HepG2 (cell line): ENCODE measurements around the gene SLC1A2. TPM values are rescaled to one million over a fixed set of nuclear protein-coding genes. Genes with fewer than 3 reads are reported as not detected.
A peak's percentile ranks its signal among the peaks of the same experiment; 100 is the strongest.

ENCODE experiments used
- ATF7-NPFF ChIP-seq: sonication (generic); formaldehyde crosslinking; IDR thresholded peaks from 2 replicates; pipeline ENCODE4 v1.8.1; 2023; ENCODE audit warnings: mild to moderate bottlenecking, low read depth, missing genetic modification reagents, moderate library complexity
- CEBPB ChIP-seq: IDR thresholded peaks from 2 replicates; pipeline ENCODE4 v1.6.1; 2011; ENCODE audit warnings: low read depth, low read length, improper control_type of control experiment, borderline replicate concordance
- FLYWCH1 ChIP-seq: sonication (generic); formaldehyde crosslinking; IDR thresholded peaks from 2 replicates; pipeline ENCODE4 v1.8.1; 2023; ENCODE audit warnings: mild to moderate bottlenecking, missing genetic modification reagents
- GATAD1 ChIP-seq: IDR thresholded peaks from 2 replicates; pipeline ENCODE4 v1.6.1; 2016; ENCODE audit warnings: missing genetic modification reagents, missing compliant biosample characterization
- HDAC2 ChIP-seq: sonication (generic); formaldehyde crosslinking; IDR thresholded peaks from 2 replicates; pipeline ENCODE4 v1.4.0; 2020; ENCODE audit warnings: missing genetic modification reagents
- HNF4G ChIP-seq, 2 experiments: sonication (generic) in 1 of 2; formaldehyde crosslinking in 1 of 2; IDR thresholded peaks; 2 replicates each; pipeline versions ENCODE4 v1.4.0 to v1.6.1; 2011 to 2020; ENCODE audit warnings: borderline replicate concordance in 2 of 2, low read depth in 2 of 2, mild to moderate bottlenecking in 2 of 2, low read length in 1 of 2, missing genetic modification reagents in 1 of 2, moderate library complexity in 1 of 2
- HOXA5 ChIP-seq: sonication (generic); formaldehyde crosslinking; IDR thresholded peaks from 2 replicates; pipeline ENCODE4 v1.4.0; 2020; ENCODE audit warnings: missing genetic modification reagents
- IRF2 ChIP-seq: IDR thresholded peaks from 2 replicates; pipeline ENCODE4 v1.6.1; 2018; ENCODE audit warnings: missing genetic modification reagents, missing compliant biosample characterization
- MATR3 ChIP-seq: sonication (generic); formaldehyde crosslinking; IDR thresholded peaks from 2 replicates; pipeline ENCODE4 v1.4.0; 2020; ENCODE audit warnings: missing genetic modification reagents
- MTA1 ChIP-seq: sonication (generic); formaldehyde crosslinking; IDR thresholded peaks from 2 replicates; pipeline ENCODE4 v1.4.0; 2020; ENCODE audit warnings: missing genetic modification reagents, mild to moderate bottlenecking, borderline replicate concordance
- MTF1 ChIP-seq: sonication (generic); formaldehyde crosslinking; IDR thresholded peaks from 2 replicates; pipeline ENCODE4 v1.5.0; 2020; ENCODE audit warnings: missing genetic modification reagents
- MTF2 ChIP-seq: sonication (generic); formaldehyde crosslinking; IDR thresholded peaks from 2 replicates; pipeline ENCODE4 v1.5.0; 2020; ENCODE audit warnings: missing genetic modification reagents, borderline replicate concordance
- MXI1 ChIP-seq: IDR thresholded peaks from 3 replicates; pipeline ENCODE4 v1.6.1; 2012; ENCODE audit warnings: low read depth, low read length, inconsistent platforms, borderline replicate concordance
- POLR2A ChIP-seq, 2 experiments: IDR thresholded peaks; 2 replicates each; pipeline ENCODE4 v1.6.1; 2011; ENCODE audit warnings: low read depth in 2 of 2, low read length in 2 of 2, mild to moderate bottlenecking in 1 of 2, moderate library complexity in 1 of 2; ENCODE audit not compliant: insufficient read depth in 1 of 2
- PPARG ChIP-seq: conservative IDR thresholded peaks from 2 replicates; pipeline ENCODE4 v1.6.1; 2016; ENCODE audit warnings: missing biosample characterization, missing genetic modification reagents
- RXRB ChIP-seq: IDR thresholded peaks from 2 replicates; pipeline ENCODE4 v1.6.1; 2016; ENCODE audit warnings: borderline replicate concordance, missing genetic modification reagents, missing compliant biosample characterization
- ZMYM4 ChIP-seq: sonication (generic); formaldehyde crosslinking; IDR thresholded peaks from 2 replicates; pipeline ENCODE4 v1.8.1; 2023; ENCODE audit warnings: mild to moderate bottlenecking, missing genetic modification reagents
- ZNF124 ChIP-seq: sonication (generic); formaldehyde crosslinking; IDR thresholded peaks from 2 replicates; pipeline ENCODE4 v1.4.0; 2020; ENCODE audit warnings: missing genetic modification reagents
- ZNF232 ChIP-seq: sonication (generic); formaldehyde crosslinking; IDR thresholded peaks from 2 replicates; pipeline ENCODE4 v1.4.0; 2020; ENCODE audit warnings: missing genetic modification reagents, borderline replicate concordance
- ZNF337 ChIP-seq: sonication (generic); formaldehyde crosslinking; IDR thresholded peaks from 2 replicates; pipeline ENCODE4 v1.5.1; 2020; ENCODE audit warnings: missing genetic modification reagents, low read depth, mild to moderate bottlenecking, borderline replicate concordance
- ZNF724P ChIP-seq: sonication (generic); formaldehyde crosslinking; IDR thresholded peaks from 2 replicates; pipeline ENCODE4 v1.8.0; 2022; ENCODE audit warnings: missing genetic modification reagents, borderline replicate concordance
- ZNF766 ChIP-seq: sonication (generic); formaldehyde crosslinking; IDR thresholded peaks from 2 replicates; pipeline ENCODE4 v1.5.0; 2020; ENCODE audit warnings: missing genetic modification reagents, borderline replicate concordance
- ZNF772 ChIP-seq: sonication (generic); formaldehyde crosslinking; IDR thresholded peaks from 2 replicates; pipeline ENCODE4 v1.5.0; 2020; ENCODE audit warnings: mild to moderate bottlenecking, missing genetic modification reagents
- ZNF816 ChIP-seq: sonication (generic); formaldehyde crosslinking; IDR thresholded peaks from 2 replicates; pipeline ENCODE4 v1.8.0; 2022; ENCODE audit warnings: missing genetic modification reagents, mild to moderate bottlenecking, borderline replicate concordance
- polyA plus RNA-seq, 8 experiments: library from polyadenylated mRNA; depleted of rRNA in 3 of 8; stranded (reverse) in 7 of 8; unstranded in 1 of 8; fragments of >200 nt; fragmentation: Illumina TruSeq in 4 of 8; extraction: Trizol in 4 of 8; gene quantifications; 2 replicates each; pipeline versions ENCODE4 v1.2.1 to v1.2.3, GENCODE V29; 2011 to 2016; ENCODE audit warnings: low read depth in 4 of 8, missing spikeins in 1 of 8, mixed read lengths in 1 of 8; ENCODE audit not compliant: insufficient read depth in 1 of 8
- total RNA-seq, 5 experiments: library from RNA; depleted of rRNA; stranded (reverse); fragments of >200 nt; fragmentation: Illumina TruSeq; extraction: Trizol; gene quantifications; 2 replicates each; pipeline ENCODE4 v1.2.3, GENCODE V29; 2016; ENCODE audit warnings: low read depth in 1 of 5
- TF ChIP-seq, protein P1 (sequence below): sonication (generic); formaldehyde crosslinking; IDR thresholded peaks from 2 replicates; pipeline ENCODE4 v1.4.0; 2020; ENCODE audit warnings: missing genetic modification reagents, borderline replicate concordance
- TF ChIP-seq, protein P2 (sequence below): sonication (generic); formaldehyde crosslinking; IDR thresholded peaks from 2 replicates; pipeline ENCODE4 v1.4.0; 2020; ENCODE audit warnings: missing genetic modification reagents, borderline replicate concordance
- TF ChIP-seq, protein P3 (sequence below): sonication (generic); formaldehyde crosslinking; conservative IDR thresholded peaks from 2 replicates; pipeline ENCODE4 v1.4.0; 2020; ENCODE audit warnings: missing genetic modification reagents

Gene SLC1A2
- total and polyA plus RNA-seq, 2 of the 13 experiments (the other 11 are each of a cell fraction or from before 2014, with no cell fraction given): 23.2 to 43.2 TPM

DNA sequence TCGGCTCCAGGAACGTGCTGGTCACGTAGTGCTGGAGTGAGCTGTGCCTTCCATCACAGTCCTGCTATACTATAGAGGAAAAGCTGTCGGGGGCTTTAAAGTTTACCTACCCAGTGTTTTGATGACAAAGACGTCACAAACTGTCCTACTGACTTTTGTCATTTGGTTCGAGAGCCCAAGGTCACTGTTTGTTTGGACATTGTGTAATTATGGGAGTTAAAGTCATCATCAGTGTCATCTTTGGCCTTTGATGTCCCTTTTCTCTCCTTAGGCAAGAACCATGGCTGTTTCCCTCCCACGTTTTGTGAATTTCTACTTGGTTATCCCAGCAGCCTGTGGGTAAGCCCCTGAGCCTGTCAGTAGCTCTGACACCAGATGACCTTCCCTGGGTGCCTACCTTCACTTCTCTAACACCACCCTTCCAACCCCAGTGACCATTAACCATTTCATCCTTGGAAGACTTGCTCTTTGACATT lies 59.3 kb downstream of the SLC1A2 start (continued):
- TF ChIP-seq HOXA5 (CRISPR knock-in tag): 0 out of 2 replicates have a peak, but pooled peaks have one; percentile 42
- TF ChIP-seq HNF4G (IDR thresholded peaks at IDR 0.05; ENCODE audit: borderline replicate concordance, low read depth, low read length): peak; percentile 97
- TF ChIP-seq HNF4G (CRISPR knock-in tag; IDR thresholded peaks at IDR 0.05; ENCODE audit: borderline replicate concordance, low read depth): peak; percentile 86; the same call in 1 of the 2 replicates
- TF ChIP-seq HDAC2 (CRISPR knock-in tag): peak; percentile 97
- peak; percentile 61; the same call in 1 of the 3 replicates for TF ChIP-seq MXI1
- 0 out of 2 replicates have a peak, but pooled peaks have one; percentile 43 for TF ChIP-seq ZNF337 (CRISPR knock-in tag)
- TF ChIP-seq GATAD1: peak; percentile 71
- no peak for TF ChIP-seq MATR3 (CRISPR knock-in tag)
- TF ChIP-seq, protein P1, sequence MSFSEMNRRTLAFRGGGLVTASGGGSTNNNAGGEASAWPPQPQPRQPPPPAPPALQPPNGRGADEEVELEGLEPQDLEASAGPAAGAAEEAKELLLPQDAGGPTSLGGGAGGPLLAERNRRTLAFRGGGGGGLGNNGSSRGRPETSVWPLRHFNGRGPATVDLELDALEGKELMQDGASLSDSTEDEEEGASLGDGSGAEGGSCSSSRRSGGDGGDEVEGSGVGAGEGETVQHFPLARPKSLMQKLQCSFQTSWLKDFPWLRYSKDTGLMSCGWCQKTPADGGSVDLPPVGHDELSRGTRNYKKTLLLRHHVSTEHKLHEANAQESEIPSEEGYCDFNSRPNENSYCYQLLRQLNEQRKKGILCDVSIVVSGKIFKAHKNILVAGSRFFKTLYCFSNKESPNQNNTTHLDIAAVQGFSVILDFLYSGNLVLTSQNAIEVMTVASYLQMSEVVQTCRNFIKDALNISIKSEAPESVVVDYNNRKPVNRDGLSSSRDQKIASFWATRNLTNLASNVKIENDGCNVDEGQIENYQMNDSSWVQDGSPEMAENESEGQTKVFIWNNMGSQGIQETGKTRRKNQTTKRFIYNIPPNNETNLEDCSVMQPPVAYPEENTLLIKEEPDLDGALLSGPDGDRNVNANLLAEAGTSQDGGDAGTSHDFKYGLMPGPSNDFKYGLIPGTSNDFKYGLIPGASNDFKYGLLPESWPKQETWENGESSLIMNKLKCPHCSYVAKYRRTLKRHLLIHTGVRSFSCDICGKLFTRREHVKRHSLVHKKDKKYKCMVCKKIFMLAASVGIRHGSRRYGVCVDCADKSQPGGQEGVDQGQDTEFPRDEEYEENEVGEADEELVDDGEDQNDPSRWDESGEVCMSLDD (CRISPR knock-in tag): peak; percentile 48; the same call in 1 of the 2 replicates
- peak; percentile 97 for TF ChIP-seq CEBPB
- 0 out of 2 replicates have a peak, but pooled peaks have one; percentile 42 for TF ChIP-seq ZNF772 (CRISPR knock-in tag)
- TF ChIP-seq ZNF124 (CRISPR knock-in tag): peak; percentile 97
- TF ChIP-seq, protein P2, sequence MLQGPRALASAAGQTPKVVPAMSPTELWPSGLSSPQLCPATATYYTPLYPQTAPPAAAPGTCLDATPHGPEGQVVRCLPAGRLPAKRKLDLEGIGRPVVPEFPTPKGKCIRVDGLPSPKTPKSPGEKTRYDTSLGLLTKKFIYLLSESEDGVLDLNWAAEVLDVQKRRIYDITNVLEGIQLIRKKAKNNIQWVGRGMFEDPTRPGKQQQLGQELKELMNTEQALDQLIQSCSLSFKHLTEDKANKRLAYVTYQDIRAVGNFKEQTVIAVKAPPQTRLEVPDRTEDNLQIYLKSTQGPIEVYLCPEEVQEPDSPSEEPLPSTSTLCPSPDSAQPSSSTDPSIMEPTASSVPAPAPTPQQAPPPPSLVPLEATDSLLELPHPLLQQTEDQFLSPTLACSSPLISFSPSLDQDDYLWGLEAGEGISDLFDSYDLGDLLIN: no peak
- TF ChIP-seq, protein P3, sequence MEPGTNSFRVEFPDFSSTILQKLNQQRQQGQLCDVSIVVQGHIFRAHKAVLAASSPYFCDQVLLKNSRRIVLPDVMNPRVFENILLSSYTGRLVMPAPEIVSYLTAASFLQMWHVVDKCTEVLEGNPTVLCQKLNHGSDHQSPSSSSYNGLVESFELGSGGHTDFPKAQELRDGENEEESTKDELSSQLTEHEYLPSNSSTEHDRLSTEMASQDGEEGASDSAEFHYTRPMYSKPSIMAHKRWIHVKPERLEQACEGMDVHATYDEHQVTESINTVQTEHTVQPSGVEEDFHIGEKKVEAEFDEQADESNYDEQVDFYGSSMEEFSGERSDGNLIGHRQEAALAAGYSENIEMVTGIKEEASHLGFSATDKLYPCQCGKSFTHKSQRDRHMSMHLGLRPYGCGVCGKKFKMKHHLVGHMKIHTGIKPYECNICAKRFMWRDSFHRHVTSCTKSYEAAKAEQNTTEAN: peak; percentile 73; the same call in 1 of the 2 replicates
- TF ChIP-seq ZMYM4 (CRISPR knock-in tag): peak; percentile 94
- TF ChIP-seq ATF7-NPFF: 0 out of 2 replicates have a peak, but pooled peaks have one; percentile 52
- no peak for TF ChIP-seq ZNF724P (CRISPR knock-in tag)
- TF ChIP-seq RXRB (CRISPR knock-in tag): peak; percentile 98
- TF ChIP-seq MTF2: no peak
- TF ChIP-seq FLYWCH1 (CRISPR knock-in tag): no peak
- TF ChIP-seq IRF2 (CRISPR knock-in tag): peak; percentile 95
- peak; percentile 50; the same call in 1 of the 2 replicates for TF ChIP-seq MTA1 (CRISPR knock-in tag)
- TF ChIP-seq ZNF232 (CRISPR knock-in tag): peak; percentile 73; the same call in 1 of the 2 replicates
- TF ChIP-seq PPARG (CRISPR knock-in tag): peak; percentile 87
- TF ChIP-seq ZNF766 (CRISPR knock-in tag): peak; percentile 60; the same call in 1 of the 2 replicates
- no peak for TF ChIP-seq ZNF816
- 0 out of 2 replicates have a peak, but pooled peaks have one; percentile 19 for TF ChIP-seq MTF1
- peak; percentile 73 to 83; a peak in 3 of 4 replicates for TF ChIP-seq POLR2A (IDR thresholded peaks at IDR 0.05; ENCODE audit: insufficient read depth in 1 of 2, low read depth in 2 of 2, low read length in 2 of 2)
